Glomerular visceral epithelial cell (primary cell): ENCODE measurements around the gene HECW1.
A peak's percentile ranks its signal among the peaks of the same experiment; 100 is the strongest.
"Not testable (repeated sequence)": the region's sequence is repeated elsewhere in the genome, so short reads cannot be mapped to it uniquely, and the experiment has no call there.

ENCODE experiments used
- DNase-seq: peaks from one replicate; pipeline ENCODE4 v3.0.0-alpha.2; 2016; ENCODE audit errors: extremely low spot score

HECW1 gene

GRCh38 chr7:43112941-43113621 lies 634 bp downstream of the HECW1 start:
- DNase-seq, result peak; percentile 18

GRCh38 chr7:43113622-43114457 lies 1.4 kb downstream of the HECW1 start:
- no peak for DNase-seq

- DNase-seq, result no peak
These were observed 2.0 kb downstream of the HECW1 start for GRCh38 chr7:43114458-43114780.

GRCh38 chr7:43116451-43116850 lies 4.0 kb downstream of the HECW1 start:
- no peak for DNase-seq

GRCh38 chr7:43117095-43117494 lies 4.6 kb downstream of the HECW1 start:
- no peak for DNase-seq

- DNase-seq, result no peak
These were observed 5.4 kb downstream of the HECW1 start for GRCh38 chr7:43117861-43118260.

- DNase-seq, result no peak
These were observed 5.9 kb downstream of the HECW1 start for GRCh38 chr7:43118313-43118712.

- peak; percentile 26 for DNase-seq
These were observed 7.1 kb downstream of the HECW1 start for GRCh38 chr7:43119371-43120075.

- DNase-seq, result no peak
These were observed 9.5 kb downstream of the HECW1 start for GRCh38 chr7:43121973-43122372.

- no peak for DNase-seq
These were observed 11.0 kb downstream of the HECW1 start for GRCh38 chr7:43123457-43123856.

GRCh38 chr7:43124388-43124787 lies 11.9 kb downstream of the HECW1 start:
- DNase-seq, result no peak

- no peak for DNase-seq
These were observed 17.9 kb downstream of the HECW1 start for GRCh38 chr7:43130347-43130746.

- peak; percentile 18 for DNase-seq
These were observed 22.7 kb downstream of the HECW1 start for GRCh38 chr7:43135129-43135528.

GRCh38 chr7:43136064-43136463 lies 23.6 kb downstream of the HECW1 start:
- no peak for DNase-seq

GRCh38 chr7:43137121-43137744 lies 24.8 kb downstream of the HECW1 start:
- not testable (repeated sequence) for DNase-seq

- no peak for DNase-seq
These were observed 25.4 kb downstream of the HECW1 start for GRCh38 chr7:43137811-43138210.

GRCh38 chr7:43138710-43139109 lies 26.3 kb downstream of the HECW1 start:
- no peak for DNase-seq

- DNase-seq, result peak; percentile 44
These were observed 26.7 kb downstream of the HECW1 start for GRCh38 chr7:43139137-43139536.

GRCh38 chr7:43140186-43140585 lies 27.7 kb downstream of the HECW1 start:
- no peak for DNase-seq

- DNase-seq, result peak; percentile 15
These were observed 28.6 kb downstream of the HECW1 start for GRCh38 chr7:43141091-43141490.

GRCh38 chr7:43142703-43143102 lies 30.3 kb downstream of the HECW1 start:
- DNase-seq, result no peak

GRCh38 chr7:43143918-43144589 lies 31.6 kb downstream of the HECW1 start:
- DNase-seq, result no peak
